ENCODE results near the gene MRNIP. TPM values are rescaled to one million over a fixed set of nuclear protein-coding genes. Genes with fewer than 3 reads are reported as not detected.
"Not testable (repeated sequence)": the region's sequence is repeated elsewhere in the genome, so short reads cannot be mapped to it uniquely, and the experiment has no call there.

The MRNIP gene
- total RNA-seq, 6 experiments from 2014 or later, result 4.7 to 14.7 (median 9.0) TPM

DNA sequence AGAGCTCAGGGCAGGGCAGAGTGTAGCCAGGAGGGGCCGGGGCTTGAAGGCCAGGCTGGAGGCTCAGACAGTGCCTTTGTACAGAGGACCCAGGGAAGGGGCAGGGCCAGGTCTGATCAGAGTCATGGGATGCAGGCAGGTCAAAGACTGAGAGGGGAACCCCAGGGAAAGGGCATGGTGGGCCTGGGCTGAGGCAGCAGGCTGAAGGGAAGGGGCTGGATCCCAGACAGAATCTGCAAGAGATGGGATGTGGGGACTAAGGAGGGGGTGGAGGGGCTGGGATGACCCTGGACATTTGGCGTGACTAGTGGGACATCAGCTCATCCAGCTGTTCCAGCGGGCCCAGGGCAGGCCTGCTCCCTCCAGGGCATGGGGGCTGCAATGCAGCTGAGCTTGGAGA, 15.5 kb upstream of the MRNIP start:
- DNase-seq, result no peak
- no CpG with 5 or more reads among the region's 3 CpGs for WGBS (ENCODE audit: insufficient coverage, low coverage, low lambda C conversion rate, missing lambda C conversion rate)
- TF ChIP-seq CTCF (IDR thresholded peaks at IDR 0.05), result no peak
- TF ChIP-seq POLR2A (IDR thresholded peaks at IDR 0.05), result no peak
- no peak overlapping the region for H3K4me3 ChIP-seq
- peaks cover 0 to 66% (median 16%) of the 10 kb centered on the region in 4 donors for H3K36me3 ChIP-seq
- H3K9me3 ChIP-seq, result no peaks in the 10 kb centered on the region
- ATAC-seq, result no peak
- intact Hi-C loops (cut with DNase I), result no loop called here
- no peaks in the 10 kb centered on the region for H3K27me3 ChIP-seq
- H3K27ac ChIP-seq, result no peak overlapping the region
- H3K4me1 ChIP-seq, result no peaks in the 10 kb centered on the region

DNA sequence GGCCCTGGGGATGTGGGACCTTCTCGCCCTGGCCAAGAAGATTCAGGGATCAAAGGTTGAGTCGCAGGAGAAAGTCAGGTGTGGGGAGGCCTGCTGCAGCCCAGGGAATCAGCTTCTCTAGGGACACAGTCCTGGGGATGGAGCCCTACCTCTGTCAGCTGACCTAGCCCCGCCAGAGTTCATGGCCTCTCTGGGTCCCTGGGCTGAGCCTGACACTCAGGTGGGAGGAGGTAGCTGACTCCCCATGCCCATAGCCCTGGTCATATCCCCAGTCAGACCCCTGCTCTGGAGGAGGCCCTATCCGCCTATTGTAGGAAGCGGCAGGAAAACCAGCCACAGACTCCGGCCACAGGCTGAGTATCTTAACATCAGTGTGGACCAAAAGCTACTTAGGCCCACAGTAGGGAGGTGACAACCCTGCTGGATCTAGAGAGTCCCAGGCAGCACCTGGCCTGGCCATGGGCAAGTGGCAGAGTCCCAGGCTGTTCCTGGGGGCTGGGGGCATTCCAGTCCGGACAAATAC, 15.0 kb upstream of the MRNIP start:
- no peaks in the 10 kb centered on the region for H3K9me3 ChIP-seq
- H3K27ac ChIP-seq, result no peak overlapping the region
- H3K36me3 ChIP-seq, result peaks cover 0 to 64% (median 16%) of the 10 kb centered on the region in 4 donors
- DNase-seq (peak in 1 of 3 donors; percentile 13), ATAC-seq (no peak)
- TF ChIP-seq POLR2A (IDR thresholded peaks at IDR 0.05) (no peak), CTCF (IDR thresholded peaks at IDR 0.05) (no peak)
- no peak overlapping the region for H3K4me3 ChIP-seq
- no CpG with 5 or more reads among the region's 7 CpGs for WGBS (ENCODE audit: insufficient coverage, low coverage, low lambda C conversion rate, missing lambda C conversion rate)
- intact Hi-C loops (cut with DNase I), result no loop called here
- no peaks in the 10 kb centered on the region for H3K27me3 ChIP-seq
- no peaks in the 10 kb centered on the region for H3K4me1 ChIP-seq

DNA sequence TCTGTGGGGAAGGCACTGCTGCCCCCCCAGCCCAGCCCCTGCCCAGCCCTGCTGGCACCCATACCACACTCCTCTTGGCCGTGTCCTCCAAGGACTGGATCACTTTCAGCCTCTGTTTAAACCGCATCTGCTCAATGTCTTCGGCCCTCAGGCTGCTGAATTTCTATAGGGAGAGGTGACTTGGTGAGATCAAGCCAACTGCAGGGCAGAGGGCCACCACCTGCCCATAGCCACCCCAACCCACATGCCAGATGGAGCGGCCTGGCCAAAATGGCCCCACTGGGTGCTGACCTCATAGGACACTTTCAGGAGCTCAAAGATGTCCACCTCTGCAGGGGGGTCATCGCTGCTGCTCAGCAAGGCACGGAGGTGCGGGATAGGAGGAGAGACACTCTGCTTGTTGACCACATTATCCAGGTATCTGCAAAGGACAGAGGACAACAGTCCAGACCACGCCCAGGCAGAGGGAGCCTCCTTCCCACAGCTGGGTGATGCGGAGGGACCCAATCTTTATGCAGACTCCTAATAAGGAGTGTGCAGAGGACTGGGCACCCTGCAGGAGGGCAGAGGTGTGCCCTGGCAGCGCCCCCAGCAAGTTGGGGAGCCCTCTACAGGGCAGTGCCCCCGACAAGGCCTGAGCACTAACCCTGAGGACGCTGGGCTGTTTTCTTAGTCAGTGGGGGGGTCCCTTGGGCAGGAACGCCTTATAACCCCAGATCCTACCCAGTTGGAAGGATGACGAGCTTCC, 14.4 kb upstream of the MRNIP start:
- 100% methylated on average over 1 of the region's 14 CpGs for WGBS (ENCODE audit: insufficient coverage, low coverage, low lambda C conversion rate, missing lambda C conversion rate)
- H3K4me3 ChIP-seq, result no peak overlapping the region
- no peak overlapping the region for H3K27ac ChIP-seq
- DNase-seq, result no peak
- no peaks in the 10 kb centered on the region for H3K27me3 ChIP-seq
- no peak for TF ChIP-seq CTCF (IDR thresholded peaks at IDR 0.05)
- TF ChIP-seq POLR2A (IDR thresholded peaks at IDR 0.05), result no peak
- peaks cover 0 to 59% (median 16%) of the 10 kb centered on the region in 4 donors for H3K36me3 ChIP-seq
- H3K4me1 ChIP-seq, result no peaks in the 10 kb centered on the region
- intact Hi-C loops (cut with DNase I), result no loop called here
- no peak for ATAC-seq
- no peaks in the 10 kb centered on the region for H3K9me3 ChIP-seq

DNA sequence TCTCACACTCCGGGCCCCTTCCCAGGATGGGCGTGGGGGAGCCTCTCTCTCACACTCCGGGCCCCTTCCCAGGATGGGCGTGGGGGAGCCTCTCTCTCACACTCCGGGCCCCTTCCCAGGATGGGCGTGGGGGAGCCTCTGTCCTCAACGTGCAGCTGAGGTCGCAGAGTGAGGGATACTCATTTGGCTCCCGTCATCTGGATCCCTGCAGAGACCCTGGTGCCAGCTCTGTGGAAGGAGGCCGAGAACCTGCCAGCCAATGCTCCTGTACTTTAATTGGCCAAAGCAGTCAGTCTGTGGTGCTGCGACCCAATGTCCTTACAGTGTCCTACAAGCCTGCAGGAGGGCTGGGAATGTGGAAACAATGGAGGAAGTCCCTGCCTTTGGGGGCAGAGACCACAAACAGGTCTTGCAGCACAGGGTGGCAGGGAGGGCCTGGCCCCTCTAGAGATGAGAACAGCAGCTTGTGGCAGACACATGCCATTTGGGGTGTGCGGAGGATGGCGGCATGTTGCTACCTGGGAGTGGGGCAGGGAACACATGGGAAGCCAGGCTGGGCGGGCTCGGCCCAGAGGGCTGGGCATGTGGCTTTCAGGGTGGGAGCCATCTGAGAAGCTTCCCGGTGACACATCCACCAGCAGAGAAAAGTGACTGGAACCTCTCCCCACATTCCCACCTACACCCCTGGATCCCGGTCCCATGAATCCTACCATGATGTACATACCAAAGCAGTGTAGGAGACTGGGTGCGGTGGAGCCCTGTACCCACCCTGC, 13.6 kb upstream of the MRNIP start:
- H3K9me3 ChIP-seq, result no peaks in the 10 kb centered on the region
- DNase-seq, result no peak
- no peaks in the 10 kb centered on the region for H3K4me1 ChIP-seq
- no peak for ATAC-seq
- no peak for TF ChIP-seq POLR2A (IDR thresholded peaks at IDR 0.05)
- no peak for TF ChIP-seq CTCF (IDR thresholded peaks at IDR 0.05)
- 90% methylated on average over 2 of the region's 18 CpGs for whole genome bisulfite sequencing (ENCODE audit: insufficient coverage, low coverage, low lambda C conversion rate, missing lambda C conversion rate)
- H3K27me3 ChIP-seq, result no peaks in the 10 kb centered on the region
- H3K27ac ChIP-seq, result no peak overlapping the region
- H3K36me3 ChIP-seq, result peaks cover 0 to 58% (median 16%) of the 10 kb centered on the region in 4 donors
- no peak overlapping the region for H3K4me3 ChIP-seq
- intact Hi-C loops (cut with DNase I), result no loop called here

DNA sequence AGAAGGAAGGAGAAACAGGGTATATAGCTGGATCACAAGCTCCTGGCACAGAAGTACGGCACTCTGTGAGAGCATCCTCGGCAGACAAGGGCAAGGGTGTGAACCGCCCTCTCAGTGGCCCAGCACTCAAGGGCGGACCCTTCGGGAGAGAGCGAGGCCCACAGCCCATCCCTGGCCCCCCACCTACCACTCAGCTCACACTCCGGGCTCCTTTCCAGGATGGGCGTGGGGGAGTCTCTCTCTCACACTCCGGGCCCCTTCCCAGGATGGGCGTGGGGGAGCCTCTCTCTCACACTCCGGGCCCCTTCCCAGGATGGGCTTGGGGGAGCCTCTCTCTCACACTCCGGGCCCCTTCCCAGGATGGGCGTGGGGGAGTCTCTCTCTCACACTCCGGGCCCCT, 12.9 kb upstream of the MRNIP start:
- H3K27me3 ChIP-seq; intact Hi-C loops (cut with DNase I): not testable (repeated sequence)

More for the DNA sequence above, 12.9 kb upstream of the MRNIP start:
- not testable (repeated sequence) for H3K9me3 ChIP-seq, H3K4me3 ChIP-seq, H3K27ac ChIP-seq, ATAC-seq, H3K4me1 ChIP-seq, DNase-seq
- WGBS (ENCODE audit: insufficient coverage, low coverage, low lambda C conversion rate, missing lambda C conversion rate), result no CpG with 5 or more reads among the region's 14 CpGs
- H3K36me3 ChIP-seq, result peaks cover 0 to 59% (median 15%) of the 10 kb centered on the region in 4 donors
